Fibroblast of mammary gland (primary cell): Measurements from ENCODE around the gene FOCAD.

Source experiments
- DNase-seq: peaks from one replicate; pipeline ENCODE4 v3.0.0-alpha.2; 2010; ENCODE audit warnings: low read depth
- H3K4me3 ChIP-seq: 2 replicates; pipeline ENCODE4 v1.5.1; 2011; ENCODE audit warnings: low read depth, mild to moderate bottlenecking, low read length, moderate library complexity; ENCODE audit not compliant: control insufficient read depth
- TF ChIP-seq, protein P1 (sequence below): conservative IDR thresholded peaks from 2 replicates; pipeline ENCODE4 v1.5.1; 2011; ENCODE audit warnings: low read depth, low read length, inconsistent platforms; ENCODE audit not compliant: control insufficient read depth, insufficient read depth

The FOCAD gene

GRCh38 chr9:20728493-20729220 is 44.6 kb downstream of the FOCAD start:
- DNase-seq, result peak; percentile 45
- TF ChIP-seq, protein P1, sequence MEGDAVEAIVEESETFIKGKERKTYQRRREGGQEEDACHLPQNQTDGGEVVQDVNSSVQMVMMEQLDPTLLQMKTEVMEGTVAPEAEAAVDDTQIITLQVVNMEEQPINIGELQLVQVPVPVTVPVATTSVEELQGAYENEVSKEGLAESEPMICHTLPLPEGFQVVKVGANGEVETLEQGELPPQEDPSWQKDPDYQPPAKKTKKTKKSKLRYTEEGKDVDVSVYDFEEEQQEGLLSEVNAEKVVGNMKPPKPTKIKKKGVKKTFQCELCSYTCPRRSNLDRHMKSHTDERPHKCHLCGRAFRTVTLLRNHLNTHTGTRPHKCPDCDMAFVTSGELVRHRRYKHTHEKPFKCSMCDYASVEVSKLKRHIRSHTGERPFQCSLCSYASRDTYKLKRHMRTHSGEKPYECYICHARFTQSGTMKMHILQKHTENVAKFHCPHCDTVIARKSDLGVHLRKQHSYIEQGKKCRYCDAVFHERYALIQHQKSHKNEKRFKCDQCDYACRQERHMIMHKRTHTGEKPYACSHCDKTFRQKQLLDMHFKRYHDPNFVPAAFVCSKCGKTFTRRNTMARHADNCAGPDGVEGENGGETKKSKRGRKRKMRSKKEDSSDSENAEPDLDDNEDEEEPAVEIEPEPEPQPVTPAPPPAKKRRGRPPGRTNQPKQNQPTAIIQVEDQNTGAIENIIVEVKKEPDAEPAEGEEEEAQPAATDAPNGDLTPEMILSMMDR, result no peak
- no peak overlapping the region for H3K4me3 ChIP-seq

DNA sequence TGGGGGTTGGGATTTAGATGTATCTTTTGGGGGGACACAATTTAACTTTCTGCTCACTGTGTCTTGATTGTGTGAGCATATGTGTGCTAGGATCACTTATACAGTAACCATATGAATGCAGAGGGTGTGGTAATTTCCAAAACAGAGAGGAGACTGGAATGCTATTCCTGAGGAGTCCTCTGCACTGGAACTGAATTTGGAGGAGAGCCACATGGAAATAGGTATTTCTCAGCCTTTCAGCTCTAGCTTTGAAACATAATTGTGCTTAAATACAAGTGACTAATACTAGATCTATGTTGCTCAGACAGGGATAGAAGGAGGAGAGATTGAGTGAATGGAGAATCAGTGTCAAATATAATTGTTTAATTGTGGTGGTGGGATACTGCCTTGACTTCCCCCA is 45.5 kb downstream of the FOCAD start:
- no peak for DNase-seq
- no peak overlapping the region for H3K4me3 ChIP-seq
- TF ChIP-seq, protein P1, result no peak

- H3K4me3 ChIP-seq, result no peak overlapping the region
- TF ChIP-seq, protein P1, result no peak
- peak; percentile 20 for DNase-seq
These were observed 48.1 kb downstream of the FOCAD start for GRCh38 chr9:20732118-20732517.

- no peak for DNase-seq
- no peak overlapping the region for H3K4me3 ChIP-seq
- TF ChIP-seq, protein P1, result no peak
These were observed 50.2 kb downstream of the FOCAD start for GRCh38 chr9:20734275-20734674.

DNA sequence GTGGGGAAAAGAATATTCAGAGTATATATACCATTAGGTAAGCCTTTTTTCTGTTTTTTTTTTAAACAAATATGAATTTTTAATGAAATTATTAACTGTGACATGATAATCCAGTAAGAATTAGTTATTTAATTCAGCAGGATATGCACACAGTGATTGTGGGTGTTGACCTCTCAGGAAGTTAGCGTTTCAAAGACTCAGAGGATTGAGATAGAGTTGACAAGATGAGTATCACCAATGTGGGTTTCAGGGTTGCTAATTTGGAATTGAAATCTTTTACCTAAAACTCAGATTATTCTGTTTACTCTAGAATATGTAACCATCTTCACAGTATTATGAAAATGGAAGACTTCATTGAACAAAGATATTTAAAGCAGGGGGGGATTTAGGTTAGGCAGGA is 56.2 kb downstream of the FOCAD start:
- H3K4me3 ChIP-seq, result no peak overlapping the region
- DNase-seq, result no peak
- TF ChIP-seq, protein P1, result no peak

DNA sequence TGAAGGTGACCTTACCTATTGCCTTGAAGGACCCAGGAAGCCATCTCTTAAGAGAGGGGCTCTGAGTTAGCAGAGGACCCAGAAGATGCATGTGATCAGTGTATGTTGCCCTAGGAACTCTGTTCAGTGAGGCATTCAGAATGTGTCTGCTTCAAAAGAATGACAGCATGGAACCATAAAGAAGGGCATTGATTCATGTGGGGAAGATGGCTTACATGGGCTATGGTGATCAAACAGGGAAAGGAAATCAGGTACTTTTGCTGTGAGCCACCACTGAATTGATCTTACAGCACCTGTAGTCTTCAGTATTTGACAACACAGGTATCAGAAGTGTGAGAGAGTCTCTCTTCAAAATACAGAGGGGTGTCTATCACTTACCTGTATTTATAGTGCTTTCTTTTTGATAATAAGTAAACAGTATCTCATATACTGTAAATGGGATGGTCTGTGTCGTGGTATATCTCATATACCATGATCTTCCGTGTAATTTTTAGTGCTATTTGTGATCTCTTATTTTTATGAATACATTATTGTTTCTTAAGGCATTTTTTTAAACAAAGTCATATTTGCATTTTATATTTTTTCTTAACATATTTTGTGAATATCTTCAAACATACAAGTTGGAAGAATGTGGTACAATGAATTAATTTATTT is 57.0 kb downstream of the FOCAD start:
- TF ChIP-seq, protein P1, result no peak
- no peak for DNase-seq

GRCh38 chr9:20742833-20743232 is 58.8 kb downstream of the FOCAD start:
- DNase-seq, result no peak
- no peak overlapping the region for H3K4me3 ChIP-seq
- TF ChIP-seq, protein P1, result no peak

More for the DNA sequence above, 57.0 kb downstream of the FOCAD start:
- no peak overlapping the region for H3K4me3 ChIP-seq
